Measurements from ENCODE around the gene THOC6.
"Not testable (repeated sequence)": the region's sequence is repeated elsewhere in the genome, so short reads cannot be mapped to it uniquely, and the experiment has no call there.

Gene THOC6

DNA sequence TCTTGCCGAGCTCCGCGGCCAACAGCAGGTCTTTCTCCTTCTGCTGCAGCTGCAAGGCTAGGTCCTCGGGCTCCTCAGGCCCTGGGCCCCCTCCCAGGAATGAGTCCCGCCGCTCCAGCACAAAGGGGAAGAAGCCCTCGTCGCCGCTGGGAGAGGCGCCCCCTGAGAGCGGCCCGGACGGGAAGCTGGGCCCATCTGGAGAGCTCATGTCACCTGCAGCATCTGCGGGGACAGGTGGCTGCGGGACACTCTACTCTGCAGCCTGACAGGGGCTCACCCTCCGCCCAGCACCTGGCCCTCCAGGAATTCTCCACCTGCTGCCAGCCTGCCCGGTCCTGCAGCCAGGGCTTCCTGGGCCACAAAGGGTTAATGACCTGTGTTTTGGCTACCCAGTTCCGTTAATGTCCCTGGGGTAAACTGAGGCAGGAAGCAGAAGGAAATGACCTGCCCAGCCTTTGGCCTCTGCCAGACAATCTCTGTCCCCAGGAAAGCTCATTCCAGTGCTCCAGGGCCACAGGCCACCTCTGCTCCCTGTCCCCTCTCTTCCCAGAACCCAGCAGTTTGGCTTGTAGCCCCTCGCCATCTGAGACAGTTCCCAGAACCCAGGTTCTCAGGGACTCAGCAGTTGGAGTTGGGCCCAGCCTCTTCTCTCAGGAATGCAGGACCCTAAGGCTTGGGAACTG is 11.6 kb downstream of the THOC6 start:
- no peak for DNase-seq

DNA sequence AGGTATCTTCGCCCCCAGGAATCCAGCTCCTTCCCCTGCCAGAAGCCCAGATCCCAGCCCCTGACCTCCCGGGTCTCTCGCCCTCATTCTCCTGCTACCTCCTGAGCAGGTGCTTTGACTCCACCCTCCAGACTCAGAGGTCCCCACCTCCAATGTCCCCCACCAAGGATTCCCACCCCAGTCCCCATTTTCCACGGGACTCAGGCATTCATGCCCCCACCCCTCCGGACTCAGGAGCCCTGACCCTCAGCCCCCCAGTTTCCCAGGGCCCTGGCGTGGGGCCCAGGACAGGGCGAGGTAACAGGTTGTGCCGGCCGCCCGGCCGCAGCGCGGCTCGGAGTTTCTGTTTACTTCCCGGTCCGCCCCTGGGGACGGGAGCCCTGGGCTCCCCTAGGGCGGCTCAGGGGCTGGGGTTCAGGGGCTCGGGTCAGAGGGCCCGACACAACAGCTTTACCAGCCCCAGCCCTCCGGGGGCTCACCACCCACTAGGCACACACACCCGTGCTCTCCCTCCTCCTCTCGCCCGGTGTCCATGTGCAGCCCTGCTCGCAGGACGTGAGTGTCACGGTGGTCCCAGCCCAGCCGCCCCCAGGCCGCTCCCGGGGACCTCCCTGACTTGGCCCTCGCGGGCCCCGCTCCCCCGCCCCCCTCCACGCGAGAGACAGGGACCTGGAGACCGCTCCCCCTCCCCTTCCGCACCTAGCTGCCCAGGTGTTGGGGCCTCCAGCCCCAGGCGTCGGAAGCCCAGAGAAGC is 12.3 kb downstream of the THOC6 start:
- DNase-seq: no peak

DNA sequence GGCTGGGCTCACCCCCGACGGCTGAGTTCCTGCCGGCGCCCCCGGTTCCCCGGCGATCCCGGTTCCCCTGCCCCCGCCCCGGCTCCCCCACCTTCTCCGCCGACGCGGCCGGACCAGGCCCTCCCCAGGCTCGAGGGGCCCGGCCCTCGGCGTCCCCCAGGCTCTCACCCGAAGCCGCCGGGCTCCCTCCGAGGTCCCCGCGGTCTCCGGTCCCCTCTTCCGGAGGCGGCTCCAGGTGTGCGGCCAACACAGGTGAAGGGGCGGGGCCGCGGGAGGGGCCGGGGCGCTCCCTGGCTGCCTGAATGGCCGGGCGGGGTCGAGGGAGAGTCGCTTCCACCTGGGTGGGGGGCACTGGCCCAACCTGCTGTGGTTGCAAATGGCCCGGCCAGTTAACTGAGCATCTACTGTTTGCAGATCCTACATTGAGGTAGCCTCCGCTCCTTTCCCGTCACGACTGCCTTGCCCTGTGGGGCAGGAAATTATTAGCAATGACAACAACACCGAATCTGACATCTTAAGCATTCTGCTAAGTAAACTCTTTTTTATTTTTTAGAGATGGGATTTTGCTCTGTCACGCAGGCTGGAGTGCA is 13.0 kb downstream of the THOC6 start, which contains the start of gene BICDL2:
Gene BICDL2, minus strand, starts transcription at position 219 of the 590 bp plus-strand sequence. CDS start 1,448 bp downstream, outside the sequence.
- no peak for DNase-seq

DNA sequence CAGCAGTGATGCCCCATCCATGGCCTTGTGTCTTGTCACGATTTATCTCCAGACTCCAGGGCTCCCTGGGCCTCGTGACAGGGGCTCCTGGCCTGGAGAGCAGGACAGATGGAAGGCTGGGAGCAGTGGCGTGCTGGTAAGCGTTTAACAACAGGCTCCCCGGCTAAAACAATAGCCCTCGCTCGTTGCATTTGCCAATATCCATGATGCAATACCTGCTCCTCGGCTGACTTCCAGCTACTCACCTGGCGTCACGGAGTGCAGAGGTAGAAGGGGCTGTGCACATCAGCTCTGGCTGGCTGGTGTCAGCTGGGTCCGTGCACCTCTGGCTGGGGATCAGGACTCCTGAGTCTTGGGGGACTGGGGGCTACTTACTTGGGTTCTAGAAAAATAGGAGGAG is 14.4 kb downstream of the THOC6 start:
- DNase-seq: peak; percentile 76

DNA sequence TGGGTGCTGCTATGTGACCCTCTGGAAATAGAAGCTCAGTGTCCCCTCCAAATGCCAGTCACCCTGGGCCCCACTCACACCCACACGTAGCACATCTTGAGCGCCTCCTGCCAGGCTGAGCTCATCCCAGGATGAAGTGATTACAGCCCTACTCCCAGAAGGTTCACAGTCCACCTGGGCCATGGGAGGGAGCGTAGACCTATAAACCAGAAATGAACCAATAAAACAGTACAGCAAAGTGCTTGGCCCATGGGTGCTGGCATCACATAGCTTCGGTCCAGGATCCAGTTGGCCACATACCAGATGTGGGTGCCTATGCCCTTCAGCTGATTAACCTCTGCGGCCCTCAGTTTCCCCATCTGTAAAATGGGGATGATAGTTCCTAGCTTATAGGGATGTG is 15.1 kb downstream of the THOC6 start:
- DNase-seq: no peak

DNA sequence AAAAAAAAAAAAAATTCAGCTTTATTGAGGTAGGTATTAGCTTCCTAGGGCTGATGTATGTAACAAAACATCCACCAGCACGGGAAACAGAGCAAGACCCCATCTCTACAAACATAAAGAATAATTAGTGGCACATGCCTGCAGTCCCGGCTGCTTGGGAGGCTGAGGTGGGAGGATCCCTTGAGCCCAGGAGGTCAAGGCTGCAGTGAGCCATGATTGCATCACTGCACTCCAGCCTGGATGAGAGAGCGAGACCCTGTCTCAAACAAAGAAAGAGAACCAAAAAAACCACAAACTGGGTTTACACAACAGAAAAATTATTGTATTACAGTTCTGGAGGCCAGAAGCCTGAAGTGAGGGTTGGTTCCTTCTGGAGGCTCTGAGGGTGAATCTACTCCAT is 18.5 kb downstream of the THOC6 start:
- DNase-seq: no peak

DNA sequence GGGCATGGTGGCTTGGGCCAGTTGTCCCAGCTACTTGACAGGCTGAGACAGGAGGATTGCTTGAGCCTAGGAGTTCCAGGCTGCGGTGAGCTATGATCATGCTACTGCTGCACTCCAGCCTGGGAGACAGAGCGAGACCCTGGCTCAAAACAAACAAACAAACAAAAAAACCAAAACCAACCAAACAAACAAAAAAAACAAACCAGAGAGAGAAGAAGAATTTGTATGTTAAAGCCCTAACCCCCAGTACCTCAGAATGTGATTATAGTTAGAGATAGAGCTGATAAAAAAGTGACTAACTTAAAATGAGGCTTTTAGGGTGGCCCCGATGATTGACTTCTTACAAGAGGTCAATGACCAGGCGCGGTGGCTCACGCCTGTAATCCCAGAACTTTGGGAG is 20.9 kb downstream of the THOC6 start:
- no peak for DNase-seq

DNA sequence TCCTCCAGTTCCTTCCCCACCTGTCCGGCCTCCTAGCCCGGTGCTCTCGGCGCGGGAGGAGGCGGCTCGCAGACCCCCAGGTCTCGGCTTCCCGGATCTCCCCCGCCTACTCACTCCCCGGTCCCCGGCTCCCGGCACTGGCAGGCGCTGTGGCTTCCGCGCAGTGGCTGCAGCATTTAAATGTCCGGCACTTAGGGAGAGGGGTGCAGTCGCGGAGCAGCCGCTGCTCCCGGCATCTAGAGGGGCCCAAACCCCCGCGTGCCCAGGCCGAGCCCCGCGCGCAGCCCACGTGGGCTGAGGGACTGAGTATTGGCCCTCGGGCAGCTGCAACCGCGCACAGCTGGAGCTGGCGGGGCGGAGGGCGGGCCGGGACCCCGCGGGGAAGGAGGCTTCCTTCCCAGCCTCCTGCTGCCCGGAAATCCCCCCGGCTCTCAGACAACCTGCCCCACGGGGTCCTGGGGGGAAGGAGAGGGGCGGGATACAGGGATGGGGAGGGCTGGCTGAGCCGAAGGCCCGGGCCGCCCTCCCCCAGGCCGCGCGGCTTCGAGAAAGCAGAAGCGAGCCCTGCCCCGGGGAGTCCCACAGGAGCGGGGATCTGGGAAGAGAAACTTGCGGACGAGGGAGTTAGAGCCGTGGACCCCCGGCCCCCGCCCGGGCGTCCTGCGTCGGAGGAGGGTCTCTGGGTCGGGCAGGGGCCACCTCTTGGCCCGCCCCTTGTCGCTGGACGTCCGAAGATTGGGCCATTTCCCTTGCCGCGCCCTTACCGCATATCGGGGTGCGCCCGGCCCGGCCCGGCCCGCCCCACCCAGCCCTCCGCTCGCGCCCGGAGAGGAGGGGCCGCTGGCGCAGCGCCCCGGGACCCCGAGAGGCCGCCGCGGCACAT is 22.2 kb downstream of the THOC6 start, which contains the start of gene MMP25:
Gene MMP25, plus strand, starts transcription at position 804 of the 883 bp plus-strand sequence. CDS start 357 bp downstream, outside the sequence.
- no peak for DNase-seq

DNA sequence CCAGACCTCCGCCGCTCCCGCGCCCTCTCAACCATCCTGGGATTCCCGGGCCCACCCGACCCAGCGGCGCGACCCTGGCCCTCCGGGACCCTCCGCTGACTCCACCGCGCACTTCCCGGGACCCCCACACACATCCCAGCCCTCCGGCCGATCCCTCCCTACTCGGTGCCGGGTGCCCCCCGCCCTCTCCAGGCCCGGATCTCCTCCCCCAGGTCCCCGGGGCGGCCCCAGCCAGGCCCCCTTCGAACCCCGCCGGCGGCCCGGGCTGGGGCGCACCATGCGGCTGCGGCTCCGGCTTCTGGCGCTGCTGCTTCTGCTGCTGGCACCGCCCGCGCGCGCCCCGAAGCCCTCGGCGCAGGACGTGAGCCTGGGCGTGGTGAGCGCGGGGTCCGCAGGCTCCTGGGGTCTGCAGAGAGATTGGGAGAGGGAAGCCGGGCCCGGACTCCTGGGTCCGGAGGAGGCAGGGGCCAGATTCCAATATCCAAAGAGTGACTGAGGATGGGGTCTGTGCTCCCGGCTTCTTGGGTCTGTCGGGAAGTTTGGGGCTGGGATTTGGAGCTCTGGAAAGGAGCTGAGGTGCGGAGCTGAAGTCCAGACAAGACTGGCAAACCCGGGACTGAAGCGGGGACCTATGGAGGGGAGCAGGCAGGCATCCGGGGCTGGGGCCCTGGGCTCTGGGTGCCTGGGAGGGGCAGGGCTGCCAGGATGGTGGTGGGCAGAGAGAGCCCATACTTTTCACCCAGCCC is 23.0 kb downstream of the THOC6 start:
- DNase-seq: no peak

DNA sequence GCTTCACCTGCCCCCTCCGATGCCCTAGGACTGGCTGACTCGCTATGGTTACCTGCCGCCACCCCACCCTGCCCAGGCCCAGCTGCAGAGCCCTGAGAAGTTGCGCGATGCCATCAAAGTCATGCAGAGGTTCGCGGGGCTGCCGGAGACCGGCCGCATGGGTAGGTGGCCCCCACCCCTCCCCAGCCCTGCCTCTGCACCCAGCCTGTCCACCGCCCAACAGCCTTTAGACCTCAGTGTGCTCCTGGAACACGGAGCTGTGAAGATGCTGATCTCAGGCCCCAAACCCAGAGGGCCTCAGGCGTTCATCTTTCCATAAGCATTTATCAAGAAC is 23.5 kb downstream of the THOC6 start:
- no peak for DNase-seq

DNA sequence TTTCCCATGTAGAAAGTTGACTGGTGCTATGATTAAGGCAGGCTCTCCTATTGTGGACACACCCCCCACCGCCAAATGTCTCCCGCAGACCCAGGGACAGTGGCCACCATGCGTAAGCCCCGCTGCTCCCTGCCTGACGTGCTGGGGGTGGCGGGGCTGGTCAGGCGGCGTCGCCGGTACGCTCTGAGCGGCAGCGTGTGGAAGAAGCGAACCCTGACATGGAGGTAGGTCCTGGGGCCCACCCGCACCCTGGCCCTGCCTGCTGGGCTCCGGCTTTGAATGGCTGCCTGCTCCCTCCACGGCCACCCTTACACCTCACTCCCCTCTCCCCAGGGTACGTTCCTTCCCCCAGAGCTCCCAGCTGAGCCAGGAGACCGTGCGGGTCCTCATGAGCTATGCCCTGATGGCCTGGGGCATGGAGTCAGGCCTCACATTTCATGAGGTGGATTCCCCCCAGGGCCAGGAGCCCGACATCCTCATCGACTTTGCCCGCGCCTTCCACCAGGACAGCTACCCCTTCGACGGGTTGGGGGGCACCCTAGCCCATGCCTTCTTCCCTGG is 26.2 kb downstream of the THOC6 start:
- DNase-seq: no peak

DNA sequence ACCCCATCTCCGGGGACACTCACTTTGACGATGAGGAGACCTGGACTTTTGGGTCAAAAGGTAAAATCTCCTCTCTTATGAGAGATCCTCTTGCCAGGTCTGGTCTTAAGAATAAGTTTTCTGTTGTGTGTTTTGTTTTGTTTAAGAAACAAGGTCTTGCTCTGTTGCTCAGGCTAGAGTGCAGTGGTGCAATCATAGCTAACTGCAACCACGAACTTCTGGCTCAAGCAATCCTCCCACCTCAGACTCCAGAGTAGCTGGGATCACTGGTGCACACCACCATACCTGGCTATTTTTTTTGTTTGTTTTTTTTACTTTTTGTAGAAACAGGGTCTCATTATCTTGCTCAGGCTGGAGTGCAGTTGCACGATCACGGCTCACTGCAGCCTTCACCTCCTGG is 26.7 kb downstream of the THOC6 start:
- no peak for DNase-seq

DNA sequence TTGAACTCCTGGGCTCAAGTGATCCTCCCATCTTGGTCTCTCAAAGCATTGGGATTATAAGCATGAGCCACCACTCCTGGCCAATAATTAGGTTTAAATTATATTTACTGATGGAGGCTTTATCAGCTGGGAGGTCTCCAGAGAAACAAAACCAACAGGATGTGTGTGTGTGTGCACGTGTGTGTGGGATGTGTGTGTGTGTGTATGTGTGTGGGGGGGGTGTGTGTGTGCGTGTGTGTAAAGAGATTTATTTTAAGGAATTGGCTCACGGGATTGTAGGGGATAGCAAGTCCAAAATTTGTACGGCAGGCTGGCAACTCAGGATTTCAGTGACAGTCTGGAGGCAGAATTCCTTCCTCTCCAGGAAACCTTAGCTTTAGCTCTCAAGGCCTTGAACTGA is 27.2 kb downstream of the THOC6 start:
- no peak for DNase-seq

DNA sequence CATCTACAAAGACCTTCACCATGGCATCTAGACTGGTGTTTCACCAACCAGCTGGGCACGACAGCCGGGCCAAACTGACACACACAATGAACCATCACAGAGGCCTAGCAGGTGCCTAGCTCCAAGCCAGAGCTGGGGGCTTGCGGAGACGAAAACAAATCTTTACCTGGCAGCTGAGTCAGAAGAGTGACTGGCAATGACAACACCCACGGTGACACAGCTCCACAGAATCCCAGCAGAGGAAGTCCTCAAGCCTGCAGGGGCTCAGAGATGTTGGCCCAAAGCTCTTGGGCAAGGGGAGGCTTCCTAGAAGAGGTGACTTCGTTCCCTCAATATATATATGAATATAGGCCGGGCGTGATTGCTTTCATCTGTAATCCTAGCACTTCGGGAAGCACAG is 27.7 kb downstream of the THOC6 start:
- no peak for DNase-seq

DNA sequence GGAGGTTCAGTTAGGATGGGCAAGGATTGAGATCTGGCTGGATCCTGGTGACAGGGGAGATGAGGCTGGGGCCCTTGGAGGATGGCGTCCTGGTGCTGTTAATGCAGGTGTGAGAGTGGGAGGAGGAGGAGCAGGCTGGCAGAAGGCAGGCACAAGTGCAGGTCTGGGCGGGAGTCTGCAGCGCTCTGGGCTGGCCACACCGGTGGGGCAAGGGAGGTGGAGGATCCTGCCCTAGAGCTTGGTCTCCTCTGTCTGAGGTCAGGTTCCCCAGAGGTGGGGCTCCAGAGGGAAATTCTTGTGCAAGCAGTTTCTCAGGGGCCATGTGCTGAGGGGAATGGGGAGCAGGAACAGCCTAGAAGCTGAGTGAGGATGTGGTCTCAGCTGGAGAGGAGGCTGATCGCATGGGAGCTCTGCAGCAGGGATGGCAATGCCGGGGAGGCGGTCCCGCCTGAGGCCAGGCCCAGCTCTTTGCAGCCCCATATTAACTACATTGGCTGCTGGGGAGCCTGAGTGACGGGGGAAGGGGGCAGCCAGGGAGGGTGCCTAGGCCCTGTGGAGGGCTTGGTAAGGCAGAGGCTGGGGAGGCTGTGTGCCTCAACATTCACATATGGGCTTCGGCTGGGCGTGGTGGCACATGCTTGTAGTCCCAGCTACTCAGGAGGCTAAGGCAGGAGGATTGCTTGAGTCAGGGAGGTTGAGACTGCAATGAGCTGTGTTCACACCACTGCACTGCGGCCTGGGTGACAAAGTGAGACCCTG is 28.9 kb downstream of the THOC6 start:
- DNase-seq: not testable (repeated sequence)

DNA sequence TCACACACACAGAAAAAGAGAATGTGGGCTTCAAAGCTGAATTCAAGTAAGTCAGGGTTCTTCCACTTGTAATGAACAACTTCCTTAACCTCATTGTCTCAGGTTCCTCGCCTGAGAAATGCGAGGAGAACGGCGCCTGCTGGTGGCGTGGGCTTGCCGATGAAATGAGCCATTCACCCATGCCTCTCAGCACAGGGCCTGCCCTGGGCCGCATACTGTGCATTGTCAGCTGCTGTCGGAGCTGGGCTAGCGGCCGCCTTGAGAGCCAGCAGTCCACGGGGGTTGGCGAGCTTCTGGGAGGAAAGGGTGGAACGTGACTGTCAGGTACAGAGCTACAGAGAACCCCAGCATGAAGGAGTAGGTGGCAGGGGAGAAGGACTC is 29.5 kb downstream of the THOC6 start:
- not testable (repeated sequence) for DNase-seq

DNA sequence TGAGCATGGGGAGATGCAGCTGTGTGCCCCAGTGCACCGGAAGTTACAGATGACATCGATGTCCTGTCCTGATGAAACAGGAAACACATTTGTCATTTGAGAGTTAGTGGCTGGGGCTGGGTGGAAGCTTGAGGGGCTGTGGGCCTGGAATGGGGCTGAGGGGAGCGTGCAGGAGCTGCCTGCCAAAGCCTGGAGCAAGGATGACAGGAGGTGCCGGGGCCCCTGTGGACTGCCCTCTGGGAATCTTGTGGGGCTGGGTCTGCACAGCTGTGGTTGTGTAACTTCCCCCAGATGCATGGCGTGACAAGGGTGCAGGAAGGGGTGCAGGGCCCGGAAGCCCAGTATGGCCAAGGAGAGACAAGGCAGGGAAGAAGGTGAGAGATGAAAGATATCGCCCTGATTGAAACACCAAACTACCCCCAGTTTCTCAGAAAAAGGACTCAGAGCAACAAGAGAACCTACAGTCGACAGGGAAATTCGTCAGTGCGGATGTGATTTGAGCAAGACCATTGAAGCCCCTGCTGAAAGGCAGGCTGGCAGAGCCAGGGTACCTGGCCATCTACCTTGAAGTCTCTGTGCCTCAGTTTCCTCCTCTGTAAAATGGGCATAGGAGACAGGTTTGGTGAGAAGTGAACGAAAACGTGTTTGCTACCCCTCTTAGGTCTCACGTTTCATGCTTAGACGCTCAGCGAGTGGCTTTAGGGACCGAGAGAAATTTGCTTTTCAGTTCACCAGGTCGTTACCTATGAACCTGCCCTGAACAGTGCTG is 31.3 kb downstream of the THOC6 start:
- no peak for DNase-seq

DNA sequence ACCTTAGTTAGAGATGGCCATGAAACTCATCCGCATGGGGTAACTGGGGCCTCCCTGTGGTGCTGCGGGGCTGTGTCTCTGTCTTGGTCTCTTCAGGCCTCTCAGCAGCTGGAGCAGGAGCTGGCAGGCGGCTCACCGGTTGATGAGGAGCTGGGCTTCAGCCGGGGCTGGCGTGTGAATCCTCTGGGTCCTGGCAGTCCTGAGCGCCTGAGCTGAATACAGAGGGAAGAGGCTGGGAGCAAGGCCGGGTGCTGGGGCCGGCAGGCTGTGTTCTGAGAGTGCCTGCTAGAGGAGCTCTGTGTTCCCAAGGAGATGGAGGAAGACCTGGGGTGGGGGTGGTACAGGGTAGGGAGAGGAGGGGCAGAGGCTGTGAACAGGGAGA is 31.9 kb downstream of the THOC6 start:
- DNase-seq: not testable (repeated sequence)

DNA sequence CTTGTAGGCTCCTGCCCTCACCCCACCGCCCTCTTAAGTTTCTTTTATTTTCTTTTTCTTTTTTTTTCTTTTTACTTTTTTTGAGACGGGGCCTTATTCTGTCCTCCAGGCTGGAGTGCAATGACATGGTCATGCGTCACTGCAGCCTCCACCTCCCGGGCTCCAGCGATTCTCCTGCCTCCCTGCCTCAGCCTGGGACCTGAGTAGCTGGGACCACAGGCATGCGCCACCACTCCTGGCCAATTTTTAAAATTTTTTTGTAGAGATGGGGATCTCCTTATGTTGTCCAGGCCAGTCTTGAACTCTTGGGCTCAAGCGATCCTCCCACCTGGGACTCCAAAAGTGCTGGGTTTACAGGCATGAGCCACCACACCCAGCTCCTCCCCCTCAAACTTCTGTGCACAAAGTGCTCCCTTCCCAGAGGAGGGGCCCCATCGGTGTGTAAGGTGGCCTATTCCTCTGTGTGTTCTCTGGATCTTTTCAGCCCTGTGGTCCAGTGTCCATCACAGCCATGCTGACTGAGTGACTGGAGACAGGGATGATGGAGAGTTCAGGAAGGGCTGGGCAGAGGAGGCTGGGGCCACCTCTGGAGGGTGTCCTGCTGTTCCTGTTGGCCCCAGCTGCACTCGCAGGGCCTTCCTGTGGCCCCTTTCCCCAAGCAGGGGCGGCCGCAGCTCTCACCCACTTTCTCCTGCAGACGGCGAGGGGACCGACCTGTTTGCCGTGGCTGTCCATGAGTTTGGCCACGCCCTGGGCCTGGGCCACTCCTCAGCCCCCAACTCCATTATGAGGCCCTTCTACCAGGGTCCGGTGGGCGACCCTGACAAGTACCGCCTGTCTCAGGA is 32.7 kb downstream of the THOC6 start:
- DNase-seq: no peak
